Measurements from ENCODE around the gene INHBC.
"Not testable (repeated sequence)": the region's sequence is repeated elsewhere in the genome, so short reads cannot be mapped to it uniquely, and the experiment has no call there.

INHBC gene

GRCh38 chr12:57487055-57487596 lies 52.5 kb downstream of the INHBC start:
- no peak for DNase-seq (ENCODE audit: low read depth, low spot score)

DNA sequence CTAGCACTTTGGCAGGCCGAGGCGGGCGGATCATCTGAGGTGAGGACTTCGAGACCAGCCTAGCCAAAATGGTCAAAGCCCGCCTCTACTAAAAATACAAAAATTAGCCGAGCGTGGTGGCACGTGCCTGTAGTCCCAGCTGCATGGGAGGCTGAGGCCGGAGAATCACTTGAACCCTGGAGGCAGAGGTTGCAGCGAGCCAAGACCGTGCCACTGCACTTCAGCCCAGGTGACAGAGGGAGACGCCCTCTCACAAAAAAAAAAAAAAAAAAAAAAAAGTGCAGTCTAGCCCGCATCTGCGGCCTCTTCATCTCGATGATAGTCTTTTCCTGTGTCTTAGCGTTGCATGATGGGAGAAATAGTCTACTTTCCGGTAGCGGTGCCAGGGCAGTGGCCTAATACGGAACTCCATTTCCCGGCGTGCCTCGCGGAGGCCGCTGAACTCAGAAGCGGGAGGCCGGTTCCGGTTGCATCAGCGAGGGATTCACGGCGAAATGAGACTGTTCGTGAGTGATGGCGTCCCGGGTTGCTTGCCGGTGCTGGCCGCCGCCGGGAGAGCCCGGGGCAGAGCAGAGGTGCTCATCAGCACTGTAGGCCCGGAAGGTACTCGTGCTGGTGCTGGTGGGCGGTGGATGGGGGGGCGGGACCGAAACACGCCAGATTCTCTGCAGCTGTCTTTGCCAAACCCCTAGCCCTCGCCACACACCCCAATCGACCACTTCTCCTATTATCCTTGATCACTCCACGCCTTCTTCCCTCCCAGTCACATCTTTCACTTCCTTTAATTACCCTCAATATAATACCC lies 53.2 kb downstream of the INHBC start, which contains the start of gene MARS1:
Gene MARS1, plus strand, starts transcription at position 472 of the 805 bp plus-strand sequence. Its CDS starts 23 bp downstream, at position 495.
- DNase-seq (ENCODE audit: low read depth, low spot score), result peak; percentile 86

DNA sequence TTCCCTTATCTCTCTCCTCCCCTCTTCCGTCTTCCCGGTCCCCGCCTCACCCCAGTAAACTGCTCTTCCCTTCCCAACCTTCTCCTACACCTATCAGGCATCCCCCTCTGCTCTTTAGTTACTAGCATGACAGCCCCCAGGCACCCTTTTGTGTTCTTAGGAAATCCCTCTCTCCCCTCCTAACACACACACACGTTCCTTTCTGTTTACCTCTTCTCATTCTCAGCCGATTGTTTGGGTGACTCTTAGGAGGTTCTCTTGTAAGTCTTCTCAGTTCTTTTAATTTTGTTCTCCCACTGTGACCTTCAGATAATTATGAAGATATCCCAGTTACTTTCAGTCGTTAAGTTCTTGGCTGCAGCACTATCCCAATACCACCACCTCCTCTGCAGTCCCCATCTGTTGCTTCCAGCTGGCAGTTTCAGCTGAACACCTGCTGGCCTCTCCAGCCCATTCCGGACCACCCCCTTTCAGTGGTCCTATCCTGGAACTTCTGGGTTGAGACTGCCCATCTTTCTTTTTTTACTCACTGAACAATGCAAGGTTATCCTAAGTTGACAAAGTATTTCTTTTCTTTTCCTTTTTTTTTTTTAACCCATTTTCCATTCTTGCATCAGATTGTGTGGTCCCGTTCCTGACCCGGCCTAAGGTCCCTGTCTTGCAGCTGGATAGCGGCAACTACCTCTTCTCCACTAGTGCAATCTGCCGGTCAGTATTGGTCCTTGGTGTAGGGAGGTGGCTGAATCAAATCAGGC lies 54.0 kb downstream of the INHBC start:
- no peak for DNase-seq (ENCODE audit: low read depth, low spot score)

GRCh38 chr12:57489157-57489641 lies 54.6 kb downstream of the INHBC start:
- no peak for DNase-seq (ENCODE audit: low read depth, low spot score)

GRCh38 chr12:57490126-57490525 lies 55.5 kb downstream of the INHBC start:
- DNase-seq (ENCODE audit: low read depth, low spot score), result no peak

DNA sequence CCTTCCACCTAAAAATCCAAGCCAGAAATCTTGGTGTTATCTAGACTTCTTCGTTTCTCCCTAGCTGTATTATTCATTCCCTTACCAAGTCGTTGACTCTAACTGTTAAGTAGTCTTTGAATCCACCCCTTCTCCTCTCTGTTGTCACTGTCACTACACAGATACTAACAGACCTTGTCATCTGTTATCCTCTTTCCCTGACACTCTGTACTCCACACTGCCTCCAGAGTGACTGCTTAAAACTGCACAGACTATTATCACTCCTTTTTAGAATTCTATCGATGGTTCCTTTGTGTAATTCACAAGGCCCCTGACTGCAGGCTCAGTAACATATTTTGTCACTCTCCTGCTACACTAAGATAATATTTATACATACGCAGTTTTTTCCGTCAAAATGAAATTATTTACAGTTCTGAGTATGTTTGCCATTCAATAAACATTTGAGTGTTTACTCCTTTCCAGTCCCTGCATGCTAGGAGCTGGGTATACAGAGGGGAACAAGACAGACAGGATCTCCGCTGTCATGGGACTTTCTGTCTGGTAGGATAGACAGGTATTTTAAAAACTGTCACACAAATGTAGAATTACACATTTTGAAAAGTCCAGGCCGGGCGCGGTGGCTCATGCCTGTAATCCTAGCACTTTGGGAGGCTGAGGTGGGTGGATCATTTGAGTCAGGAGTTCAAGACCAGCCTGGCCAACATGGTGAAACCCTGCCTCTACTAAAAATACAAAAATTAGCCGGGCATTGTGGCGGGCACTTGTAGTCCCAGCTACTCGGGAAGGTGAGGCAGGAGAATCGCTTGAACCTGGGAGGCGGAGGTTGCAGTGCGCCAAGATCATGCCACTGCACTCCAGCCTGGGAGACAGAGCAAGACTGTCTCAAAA lies 57.1 kb downstream of the INHBC start:
- no peak for DNase-seq (ENCODE audit: low read depth, low spot score)

DNA sequence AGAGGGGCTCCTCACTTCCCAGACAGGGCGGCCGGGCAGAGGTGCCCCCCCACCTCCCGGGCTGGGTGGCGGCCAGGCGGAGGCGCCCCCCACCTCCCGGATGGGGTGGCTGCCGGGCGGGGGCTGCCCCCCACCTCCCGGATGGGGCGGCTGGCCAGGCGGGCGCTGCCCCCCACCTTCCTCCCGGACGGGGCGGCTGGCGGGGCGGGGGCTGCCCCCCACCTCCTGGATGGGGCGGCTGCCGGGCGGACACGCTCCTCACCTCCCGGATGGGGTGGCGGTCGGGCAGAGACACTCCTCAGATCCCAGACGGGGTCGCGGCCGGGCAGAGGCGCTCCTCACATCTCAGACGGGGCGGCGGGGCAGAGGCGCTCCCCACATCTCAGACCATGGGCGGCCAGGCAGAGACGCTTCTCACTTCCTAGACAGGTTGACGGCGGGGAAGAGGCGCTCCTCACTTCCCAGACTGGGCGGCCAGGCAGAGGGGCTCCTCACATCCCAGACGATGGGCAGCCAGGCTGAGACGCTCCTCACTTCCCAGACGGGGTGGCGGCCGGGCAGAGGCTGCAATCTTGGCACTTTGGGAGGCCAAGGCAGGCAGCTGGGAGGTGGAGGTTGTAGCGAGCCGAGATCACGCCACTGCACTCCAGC lies 60.6 kb downstream of the INHBC start:
- not testable (repeated sequence) for DNase-seq (ENCODE audit: low read depth, low spot score)

DNA sequence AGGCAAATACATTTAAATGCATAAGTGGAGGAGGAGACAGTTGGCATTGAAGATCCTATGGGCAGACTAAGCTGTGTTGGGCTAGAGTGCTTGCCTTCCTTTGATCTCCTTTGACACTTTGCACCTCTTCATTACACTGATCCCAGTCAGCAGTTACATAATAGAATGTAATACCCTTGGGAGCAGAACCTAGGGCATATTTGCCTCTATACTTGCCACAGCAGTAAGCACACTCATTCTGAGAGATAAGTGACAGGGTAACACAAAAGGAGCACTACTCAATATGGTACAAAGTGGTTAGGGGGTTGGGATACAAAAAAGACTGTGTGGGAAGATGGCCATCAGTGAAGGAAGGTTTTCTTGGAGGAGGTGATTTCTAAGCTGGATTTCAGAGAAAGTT lies 62.2 kb downstream of the INHBC start:
- DNase-seq (ENCODE audit: low read depth, low spot score), result no peak

DNA sequence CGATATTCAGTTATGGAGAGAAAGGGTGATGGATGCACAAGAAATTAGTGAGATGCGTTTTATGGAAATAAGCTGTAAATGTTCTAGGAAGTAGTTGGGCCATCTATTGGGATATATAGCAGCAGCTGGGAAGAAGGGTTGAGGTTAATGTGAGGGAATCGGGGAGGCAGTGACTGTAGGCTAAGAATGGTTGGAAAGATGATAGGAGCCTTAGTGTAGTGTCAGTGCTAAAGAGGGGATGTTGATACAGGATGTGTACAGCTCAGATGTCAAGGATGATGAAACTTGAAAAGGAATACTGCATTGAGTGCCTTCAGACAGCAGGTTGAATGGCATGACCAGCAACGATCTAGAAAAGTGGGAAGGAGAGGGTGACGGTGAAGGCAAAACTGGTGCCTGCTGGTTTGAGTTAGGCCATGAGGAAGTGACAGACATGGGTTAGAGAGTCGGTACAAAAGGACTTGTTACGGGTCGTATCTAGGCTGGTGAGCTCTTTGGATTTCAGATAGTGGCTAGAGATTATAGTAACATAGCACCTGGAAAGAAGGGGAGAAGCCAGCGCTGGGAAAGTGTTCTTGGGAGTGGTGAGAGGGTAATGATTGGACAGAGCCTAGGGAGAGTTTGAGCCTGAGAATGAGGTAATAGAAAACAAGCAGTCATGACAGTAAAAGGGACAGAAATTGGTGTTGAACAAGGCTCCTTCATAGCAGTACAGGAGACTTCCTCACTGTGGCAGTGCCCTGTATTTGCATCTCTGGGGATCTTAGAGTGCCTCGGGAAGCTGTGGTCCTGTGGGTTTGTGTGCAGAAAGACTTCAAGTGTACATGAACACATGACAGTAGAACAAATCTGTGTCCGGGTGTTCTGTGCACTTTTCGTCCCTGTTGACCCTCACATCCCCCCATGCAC lies 62.9 kb downstream of the INHBC start:
- DNase-seq (ENCODE audit: low read depth, low spot score), result no peak

DNA sequence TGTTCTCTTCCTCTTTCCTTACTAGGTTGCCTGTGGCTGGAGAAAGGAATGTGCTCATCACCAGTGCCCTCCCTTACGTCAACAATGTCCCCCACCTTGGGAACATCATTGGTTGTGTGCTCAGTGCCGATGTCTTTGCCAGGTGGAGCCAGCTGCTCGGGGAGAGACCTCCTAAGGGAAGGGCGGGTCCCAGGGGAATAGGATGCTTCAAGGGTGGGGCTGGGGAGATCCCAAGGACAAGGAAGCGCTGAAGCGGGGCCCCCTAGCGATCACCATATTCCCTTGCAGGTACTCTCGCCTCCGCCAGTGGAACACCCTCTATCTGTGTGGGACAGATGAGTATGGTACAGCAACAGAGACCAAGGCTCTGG lies 63.5 kb downstream of the INHBC start:
- no peak for DNase-seq (ENCODE audit: low read depth, low spot score)

- DNase-seq (ENCODE audit: low read depth, low spot score), result no peak
Measured at GRCh38 chr12:57498571-57498970, 64.0 kb downstream of the INHBC start.

GRCh38 chr12:57500213-57500612 lies 65.6 kb downstream of the INHBC start:
- no peak for DNase-seq (ENCODE audit: low read depth, low spot score)
